Endothelial cell of umbilical vein (primary cell): Measurements from ENCODE around the gene CEACAM16.

Experiments
- EZH2 ChIP-seq: IDR thresholded peaks from 2 replicates; pipeline ENCODE4 v1.6.1; 2012; ENCODE audit warnings: borderline replicate concordance, low read depth, mild to moderate bottlenecking, moderate library complexity, low read length, inconsistent platforms; ENCODE audit not compliant: severe bottlenecking
- FOS ChIP-seq: IDR thresholded peaks from 2 replicates; pipeline ENCODE4 v1.6.1; 2011; ENCODE audit warnings: mild to moderate bottlenecking, low read length, moderate library complexity, borderline replicate concordance; ENCODE audit not compliant: insufficient read depth
- GATA2 ChIP-seq: IDR thresholded peaks from 2 replicates; pipeline ENCODE4 v1.7.0; 2011; ENCODE audit warnings: low read depth, mild to moderate bottlenecking, moderate library complexity, mixed read lengths, low read length; ENCODE audit not compliant: insufficient read length, insufficient read depth
- JUN ChIP-seq: IDR thresholded peaks from 2 replicates; pipeline ENCODE4 v1.6.1; 2011; ENCODE audit warnings: borderline replicate concordance, low read depth; ENCODE audit not compliant: insufficient read length, insufficient read depth
- MYC ChIP-seq: IDR thresholded peaks from one replicate; pipeline ENCODE4 v1.6.1; 2011; ENCODE audit warnings: mild to moderate bottlenecking, low read depth, low read length
- POLR2A ChIP-seq: IDR thresholded peaks from 2 replicates; pipeline ENCODE4 v1.6.1; 2012; ENCODE audit warnings: low read depth, mild to moderate bottlenecking, control low read depth, low read length
- POLR2AphosphoS5 ChIP-seq: IDR thresholded peaks from 2 replicates; pipeline ENCODE4 v1.6.1; 2012; ENCODE audit warnings: low read depth, mild to moderate bottlenecking, control low read depth, low read length, moderate library complexity; ENCODE audit not compliant: insufficient read depth
- TF ChIP-seq, protein P1 (sequence below), 2 donors: IDR thresholded peaks; 1 replicate in 1 of 2; 2 replicates in 1 of 2; pipeline ENCODE4 v1.5.1; 2011; ENCODE audit warnings: low read length in 2 of 2, mild to moderate bottlenecking in 2 of 2, moderate library complexity in 2 of 2, control low read depth in 1 of 2, inconsistent platforms in 1 of 2, low read depth in 1 of 2; ENCODE audit not compliant: insufficient read depth in 1 of 2; ENCODE audit errors: extremely low read depth in 1 of 2
- TF ChIP-seq, protein P2 (sequence below): IDR thresholded peaks from 2 replicates; pipeline ENCODE4 v1.6.1; 2011; ENCODE audit not compliant: insufficient read depth, insufficient read length

DNA sequence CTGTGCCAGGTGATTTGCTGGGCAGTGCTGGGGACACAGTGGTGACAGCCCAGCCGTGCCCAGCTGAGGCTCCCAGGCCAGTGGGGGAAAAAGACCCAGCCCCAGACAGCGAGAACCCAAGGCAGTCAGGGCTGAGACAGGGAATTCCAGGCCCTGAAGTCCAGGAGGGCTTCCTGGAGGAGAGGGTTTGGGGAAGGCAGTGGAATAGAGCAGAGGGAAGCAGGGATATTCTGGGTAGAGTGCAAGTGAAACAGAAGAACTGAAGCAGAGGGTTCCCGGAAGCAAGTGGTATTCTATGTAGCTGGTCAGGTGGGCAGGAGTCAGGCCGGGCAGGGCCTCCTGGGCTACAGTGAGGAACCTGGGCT, 1.3 kb upstream of the CEACAM16 start:
- TF ChIP-seq POLR2AphosphoS5 (no peak), FOS (no peak), POLR2A (no peak), EZH2 (no peak), MYC (no peak), JUN (no peak), GATA2 (no peak)
- TF ChIP-seq, protein P1, sequence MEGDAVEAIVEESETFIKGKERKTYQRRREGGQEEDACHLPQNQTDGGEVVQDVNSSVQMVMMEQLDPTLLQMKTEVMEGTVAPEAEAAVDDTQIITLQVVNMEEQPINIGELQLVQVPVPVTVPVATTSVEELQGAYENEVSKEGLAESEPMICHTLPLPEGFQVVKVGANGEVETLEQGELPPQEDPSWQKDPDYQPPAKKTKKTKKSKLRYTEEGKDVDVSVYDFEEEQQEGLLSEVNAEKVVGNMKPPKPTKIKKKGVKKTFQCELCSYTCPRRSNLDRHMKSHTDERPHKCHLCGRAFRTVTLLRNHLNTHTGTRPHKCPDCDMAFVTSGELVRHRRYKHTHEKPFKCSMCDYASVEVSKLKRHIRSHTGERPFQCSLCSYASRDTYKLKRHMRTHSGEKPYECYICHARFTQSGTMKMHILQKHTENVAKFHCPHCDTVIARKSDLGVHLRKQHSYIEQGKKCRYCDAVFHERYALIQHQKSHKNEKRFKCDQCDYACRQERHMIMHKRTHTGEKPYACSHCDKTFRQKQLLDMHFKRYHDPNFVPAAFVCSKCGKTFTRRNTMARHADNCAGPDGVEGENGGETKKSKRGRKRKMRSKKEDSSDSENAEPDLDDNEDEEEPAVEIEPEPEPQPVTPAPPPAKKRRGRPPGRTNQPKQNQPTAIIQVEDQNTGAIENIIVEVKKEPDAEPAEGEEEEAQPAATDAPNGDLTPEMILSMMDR (IDR thresholded peaks at IDR 0.05; ENCODE audit: extremely low read depth in 1 of 2, insufficient read depth in 1 of 2, low read depth in 1 of 2, low read length in 2 of 2) = no peak
- TF ChIP-seq, protein P2, sequence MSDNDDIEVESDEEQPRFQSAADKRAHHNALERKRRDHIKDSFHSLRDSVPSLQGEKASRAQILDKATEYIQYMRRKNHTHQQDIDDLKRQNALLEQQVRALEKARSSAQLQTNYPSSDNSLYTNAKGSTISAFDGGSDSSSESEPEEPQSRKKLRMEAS = no peak
